GM23338 (cell line): Measurements from ENCODE around the gene NT5C3B. TPM values are rescaled to one million over a fixed set of nuclear protein-coding genes. Genes with fewer than 3 reads are reported as not detected.

Experiments
- ATAC-seq: fragments of 200-7000 bp; cut with Tn5 transposase; 3 replicates; pipeline ENCODE4 v1.9.1; 2020
- DNase-seq: peaks from one replicate; pipeline ENCODE4 v3.0.0-alpha.2; 2015; ENCODE audit warnings: low spot score
- H2AFZ ChIP-seq: fragments of 200-600 bp; sonication (generic); 2 replicates; pipeline ENCODE4 v1.8.0; 2016; ENCODE audit warnings: antibody characterized with exemption, mild to moderate bottlenecking, moderate library complexity
- H3F3A ChIP-seq: fragments of 200-600 bp; sonication (generic); replicated peaks from 2 replicates; pipeline ENCODE4 v1.8.0; 2017; ENCODE audit warnings: antibody characterized with exemption, mixed run types, low read depth
- H3K27ac ChIP-seq: fragments of 200-600 bp; sonication (generic); 2 replicates; pipeline ENCODE4 v1.6.1; 2016; ENCODE audit warnings: low read depth
- H3K27me3 ChIP-seq: fragments of 200-600 bp; sonication (generic); 2 replicates; pipeline ENCODE4 v1.8.0; 2016; ENCODE audit warnings: mild to moderate bottlenecking, mixed run types, moderate library complexity; ENCODE audit not compliant: insufficient read depth
- H3K36me3 ChIP-seq: fragments of 200-600 bp; sonication (generic); 2 replicates; pipeline ENCODE4 v1.8.0; 2016; ENCODE audit warnings: mild to moderate bottlenecking; ENCODE audit not compliant: insufficient read depth
- H3K4me1 ChIP-seq: fragments of 200-600 bp; sonication (generic); 2 replicates; pipeline ENCODE4 v1.8.0; 2016; ENCODE audit warnings: mild to moderate bottlenecking, moderate library complexity; ENCODE audit not compliant: insufficient read depth
- H3K4me2 ChIP-seq: fragments of 200-600 bp; sonication (generic); 2 replicates; pipeline ENCODE4 v1.7.1; 2017; ENCODE audit warnings: mixed run types
- H3K4me3 ChIP-seq: fragments of 200-600 bp; sonication (generic); 2 replicates; pipeline ENCODE4 v1.6.1; 2016; ENCODE audit warnings: mixed run types
- H3K79me2 ChIP-seq: fragments of 200-600 bp; sonication (generic); replicated peaks from 2 replicates; pipeline ENCODE4 v1.8.0; 2017; ENCODE audit warnings: mild to moderate bottlenecking; ENCODE audit not compliant: insufficient read depth
- H3K9me2 ChIP-seq: fragments of 200-600 bp; sonication (generic); 2 replicates; pipeline ENCODE4 v1.8.0; 2017; ENCODE audit not compliant: insufficient read depth
- H4K20me1 ChIP-seq: fragments of 200-600 bp; sonication (generic); replicated peaks from 2 replicates; pipeline ENCODE4 v1.8.0; 2017; ENCODE audit warnings: mild to moderate bottlenecking; ENCODE audit not compliant: insufficient read depth
- H3K27ac Mint-ChIP-seq: 2 replicates; pipeline ENCODE4 v1.8.0; 2020; ENCODE audit warnings: inconsistent platforms, mild to moderate bottlenecking, moderate library complexity, mixed read lengths
- H3K27me3 Mint-ChIP-seq: 3 replicates; pipeline ENCODE4 v1.8.0; 2022; ENCODE audit warnings: low read depth, mild to moderate bottlenecking, moderate library complexity, mixed read lengths, inconsistent platforms; ENCODE audit not compliant: insufficient read depth, poor library complexity
- H3K36me3 Mint-ChIP-seq: 3 replicates; pipeline ENCODE4 v1.8.0; 2021; ENCODE audit warnings: low read depth, mild to moderate bottlenecking, inconsistent platforms, moderate library complexity, mixed read lengths
- H3K4me1 Mint-ChIP-seq: 3 replicates; pipeline ENCODE4 v1.8.0; 2020; ENCODE audit warnings: mild to moderate bottlenecking, inconsistent platforms, mixed read lengths
- H3K4me3 Mint-ChIP-seq: 3 replicates; pipeline ENCODE4 v1.8.0; 2021; ENCODE audit warnings: moderate library complexity, mild to moderate bottlenecking, inconsistent platforms, mixed read lengths
- H3K9me3 Mint-ChIP-seq: 3 replicates; pipeline ENCODE4 v1.8.0; 2020; ENCODE audit warnings: moderate library complexity, mild to moderate bottlenecking, inconsistent platforms, mixed read lengths
- CREB1 ChIP-seq: fragments of 250-450 bp; sonication (Bioruptor Pico); IDR thresholded peaks from 2 replicates; pipeline ENCODE4 v1.5.0; 2020; ENCODE audit warnings: low read depth, mild to moderate bottlenecking, moderate library complexity
- EZH2 ChIP-seq: fragments of 200-600 bp; sonication (generic); IDR thresholded peaks from one replicate; pipeline ENCODE4 v1.8.0; 2017; ENCODE audit warnings: antibody characterized with exemption, mild to moderate bottlenecking, low read depth; ENCODE audit not compliant: unreplicated experiment
- EZH2phosphoT487 ChIP-seq: fragments of 200-600 bp; sonication (generic); IDR thresholded peaks from one replicate; pipeline ENCODE4 v1.8.1; 2018; ENCODE audit warnings: antibody characterized with exemption; ENCODE audit not compliant: unreplicated experiment
- JUNB ChIP-seq: IDR thresholded peaks from one replicate; pipeline ENCODE4 v1.6.1; 2016; ENCODE audit warnings: antibody characterized with exemption; ENCODE audit not compliant: unreplicated experiment
- NANOG ChIP-seq: IDR thresholded peaks from 2 replicates; pipeline ENCODE4 v1.6.1; 2016; ENCODE audit warnings: antibody characterized with exemption, borderline replicate concordance
- POLR2AphosphoS5 ChIP-seq: IDR thresholded peaks from 2 replicates; pipeline ENCODE4 v1.6.1; 2016; ENCODE audit warnings: antibody characterized with exemption, low read depth
- STAT1 ChIP-seq: IDR thresholded peaks from one replicate; pipeline ENCODE4 v1.6.1; 2016; ENCODE audit warnings: antibody characterized with exemption; ENCODE audit not compliant: unreplicated experiment
- ZNF114 ChIP-seq: fragments of 250-450 bp; sonication (Bioruptor Pico); IDR thresholded peaks from 2 replicates; pipeline ENCODE4 v1.5.0; 2020; ENCODE audit warnings: mild to moderate bottlenecking, moderate library complexity
- ZNF331 ChIP-seq: fragments of 250-450 bp; sonication (Bioruptor Pico); IDR thresholded peaks from 2 replicates; pipeline ENCODE4 v1.5.0; 2020; ENCODE audit warnings: low read depth, mild to moderate bottlenecking, moderate library complexity
- ZNF462 ChIP-seq: fragments of 250-450 bp; sonication (Bioruptor Pico); IDR thresholded peaks from 2 replicates; pipeline ENCODE4 v1.5.0; 2020; ENCODE audit warnings: mild to moderate bottlenecking, moderate library complexity
- polyA plus RNA-seq: library from polyadenylated mRNA; unstranded; fragments of >200 nt; fragmentation: Nextera tagmentation; extraction: Ambion mirVana; gene quantifications from 2 replicates; pipeline ENCODE4 v1.2.1, GENCODE V29; 2016
- total RNA-seq: library from RNA; depleted of rRNA; stranded (reverse); fragments of >200 nt; shearing (Covaris generic); gene quantifications from 2 replicates; pipeline ENCODE4 v1.2.3, GENCODE V29; 2014
- TF ChIP-seq, protein P1 (sequence below): IDR thresholded peaks from 2 replicates; pipeline ENCODE4 v1.6.1; 2016; ENCODE audit warnings: antibody characterized with exemption
- TF ChIP-seq, protein P2 (sequence below): IDR thresholded peaks from one replicate; pipeline ENCODE4 v1.6.1; 2018; ENCODE audit warnings: antibody characterized with exemption; ENCODE audit not compliant: unreplicated experiment
- TF ChIP-seq, protein P3 (sequence below), 2 experiments: fragments of 200-600 bp in 1 of 2; sonication (generic) in 1 of 2; conservative IDR thresholded peaks; 2 replicates each; pipeline versions ENCODE4 v1.5.1 to v1.6.1; 2016 to 2017; ENCODE audit warnings: antibody characterized with exemption in 2 of 2, low read depth in 2 of 2, mild to moderate bottlenecking in 2 of 2, moderate library complexity in 1 of 2

The NT5C3B gene
- total and polyA plus RNA-seq, 2 experiments from 2014 or later = 58.2 to 78.3 TPM

GRCh38 chr17:41799366-41799765, 36.7 kb downstream of the NT5C3B start:
- TF ChIP-seq EZH2phosphoT487 (no peak), NANOG (no peak), POLR2AphosphoS5 (no peak), ZNF331 (CRISPR knock-in tag) (no peak), ZNF462 (CRISPR knock-in tag) (no peak), JUNB (no peak), ZNF114 (no peak), CREB1 (CRISPR knock-in tag) (no peak), EZH2 (no peak), STAT1 (no peak)
- TF ChIP-seq, protein P1, sequence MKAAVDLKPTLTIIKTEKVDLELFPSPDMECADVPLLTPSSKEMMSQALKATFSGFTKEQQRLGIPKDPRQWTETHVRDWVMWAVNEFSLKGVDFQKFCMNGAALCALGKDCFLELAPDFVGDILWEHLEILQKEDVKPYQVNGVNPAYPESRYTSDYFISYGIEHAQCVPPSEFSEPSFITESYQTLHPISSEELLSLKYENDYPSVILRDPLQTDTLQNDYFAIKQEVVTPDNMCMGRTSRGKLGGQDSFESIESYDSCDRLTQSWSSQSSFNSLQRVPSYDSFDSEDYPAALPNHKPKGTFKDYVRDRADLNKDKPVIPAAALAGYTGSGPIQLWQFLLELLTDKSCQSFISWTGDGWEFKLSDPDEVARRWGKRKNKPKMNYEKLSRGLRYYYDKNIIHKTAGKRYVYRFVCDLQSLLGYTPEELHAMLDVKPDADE = no peak
- TF ChIP-seq, protein P2, sequence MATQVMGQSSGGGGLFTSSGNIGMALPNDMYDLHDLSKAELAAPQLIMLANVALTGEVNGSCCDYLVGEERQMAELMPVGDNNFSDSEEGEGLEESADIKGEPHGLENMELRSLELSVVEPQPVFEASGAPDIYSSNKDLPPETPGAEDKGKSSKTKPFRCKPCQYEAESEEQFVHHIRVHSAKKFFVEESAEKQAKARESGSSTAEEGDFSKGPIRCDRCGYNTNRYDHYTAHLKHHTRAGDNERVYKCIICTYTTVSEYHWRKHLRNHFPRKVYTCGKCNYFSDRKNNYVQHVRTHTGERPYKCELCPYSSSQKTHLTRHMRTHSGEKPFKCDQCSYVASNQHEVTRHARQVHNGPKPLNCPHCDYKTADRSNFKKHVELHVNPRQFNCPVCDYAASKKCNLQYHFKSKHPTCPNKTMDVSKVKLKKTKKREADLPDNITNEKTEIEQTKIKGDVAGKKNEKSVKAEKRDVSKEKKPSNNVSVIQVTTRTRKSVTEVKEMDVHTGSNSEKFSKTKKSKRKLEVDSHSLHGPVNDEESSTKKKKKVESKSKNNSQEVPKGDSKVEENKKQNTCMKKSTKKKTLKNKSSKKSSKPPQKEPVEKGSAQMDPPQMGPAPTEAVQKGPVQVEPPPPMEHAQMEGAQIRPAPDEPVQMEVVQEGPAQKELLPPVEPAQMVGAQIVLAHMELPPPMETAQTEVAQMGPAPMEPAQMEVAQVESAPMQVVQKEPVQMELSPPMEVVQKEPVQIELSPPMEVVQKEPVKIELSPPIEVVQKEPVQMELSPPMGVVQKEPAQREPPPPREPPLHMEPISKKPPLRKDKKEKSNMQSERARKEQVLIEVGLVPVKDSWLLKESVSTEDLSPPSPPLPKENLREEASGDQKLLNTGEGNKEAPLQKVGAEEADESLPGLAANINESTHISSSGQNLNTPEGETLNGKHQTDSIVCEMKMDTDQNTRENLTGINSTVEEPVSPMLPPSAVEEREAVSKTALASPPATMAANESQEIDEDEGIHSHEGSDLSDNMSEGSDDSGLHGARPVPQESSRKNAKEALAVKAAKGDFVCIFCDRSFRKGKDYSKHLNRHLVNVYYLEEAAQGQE = no peak
- TF ChIP-seq, protein P3, sequence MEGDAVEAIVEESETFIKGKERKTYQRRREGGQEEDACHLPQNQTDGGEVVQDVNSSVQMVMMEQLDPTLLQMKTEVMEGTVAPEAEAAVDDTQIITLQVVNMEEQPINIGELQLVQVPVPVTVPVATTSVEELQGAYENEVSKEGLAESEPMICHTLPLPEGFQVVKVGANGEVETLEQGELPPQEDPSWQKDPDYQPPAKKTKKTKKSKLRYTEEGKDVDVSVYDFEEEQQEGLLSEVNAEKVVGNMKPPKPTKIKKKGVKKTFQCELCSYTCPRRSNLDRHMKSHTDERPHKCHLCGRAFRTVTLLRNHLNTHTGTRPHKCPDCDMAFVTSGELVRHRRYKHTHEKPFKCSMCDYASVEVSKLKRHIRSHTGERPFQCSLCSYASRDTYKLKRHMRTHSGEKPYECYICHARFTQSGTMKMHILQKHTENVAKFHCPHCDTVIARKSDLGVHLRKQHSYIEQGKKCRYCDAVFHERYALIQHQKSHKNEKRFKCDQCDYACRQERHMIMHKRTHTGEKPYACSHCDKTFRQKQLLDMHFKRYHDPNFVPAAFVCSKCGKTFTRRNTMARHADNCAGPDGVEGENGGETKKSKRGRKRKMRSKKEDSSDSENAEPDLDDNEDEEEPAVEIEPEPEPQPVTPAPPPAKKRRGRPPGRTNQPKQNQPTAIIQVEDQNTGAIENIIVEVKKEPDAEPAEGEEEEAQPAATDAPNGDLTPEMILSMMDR (conservative IDR thresholded peaks at IDR 0.05; ENCODE audit: low read depth in 2 of 2) = no peak
- Mint-ChIP-seq H3K9me3 (no peaks in the 10 kb centered on the region), H3K4me1 (peaks cover 34% of the 10 kb centered on the region), H3K4me3 (no peak overlapping the region; the same call in 2 of the 3 replicates), H3K27me3 (peaks cover 37% of the 10 kb centered on the region), H3K36me3 (peaks cover 18% of the 10 kb centered on the region), H3K27ac (peak overlapping the region; percentile 19; the same call in 1 of the 2 replicates)
- Histone ChIP-seq H3K4me2 (no peak overlapping the region), H3K4me1 (peaks cover 27% of the 10 kb centered on the region), H2AFZ (no peak overlapping the region), H3K27ac (no peak overlapping the region), H3K36me3 (no peaks in the 10 kb centered on the region), H3K79me2 (no peaks in the 10 kb centered on the region), H4K20me1 (no peaks in the 10 kb centered on the region; the same call in 1 of the 2 replicates), H3K9me2 (no peaks in the 10 kb centered on the region), H3K4me3 (no peak overlapping the region), H3F3A (peaks cover 8% of the 10 kb centered on the region; the same call in 1 of the 2 replicates), H3K27me3 (peaks cover 21% of the 10 kb centered on the region)
- DNase-seq (no peak), ATAC-seq (no peak; the same call in 2 of the 3 replicates)
